Amygdala (tissue), 56 donors: ENCODE data around the gene LRRC49.
"Not testable (repeated sequence)": the region's sequence is repeated elsewhere in the genome, so short reads cannot be mapped to it uniquely, and the experiment has no call there.

Source experiments
- DNase-seq, 56 donors: peaks; one replicate each; lab custom pipeline; 2025; lab: John Stamatoyannopoulos, UW

LRRC49 gene

DNA sequence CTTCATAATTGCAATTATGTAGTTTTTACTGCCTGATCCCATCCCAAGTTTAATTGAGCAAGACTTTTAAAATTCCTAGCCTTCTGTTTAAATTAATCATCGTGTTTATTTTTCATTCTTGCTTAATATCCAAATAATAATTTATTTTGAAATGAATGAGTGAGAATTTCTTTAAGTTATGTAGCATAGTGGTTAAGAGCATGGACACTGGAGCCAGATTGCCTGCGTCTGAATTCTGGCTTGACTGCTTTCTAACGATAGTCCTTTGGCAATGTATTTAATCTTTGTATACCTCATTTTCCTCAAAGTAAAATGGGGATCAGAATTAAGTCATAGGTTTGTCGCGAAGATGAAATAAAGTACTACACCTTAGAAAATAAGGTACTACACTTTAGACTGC, 71.4 kb downstream of the LRRC49 start:
- no peak for DNase-seq

DNA sequence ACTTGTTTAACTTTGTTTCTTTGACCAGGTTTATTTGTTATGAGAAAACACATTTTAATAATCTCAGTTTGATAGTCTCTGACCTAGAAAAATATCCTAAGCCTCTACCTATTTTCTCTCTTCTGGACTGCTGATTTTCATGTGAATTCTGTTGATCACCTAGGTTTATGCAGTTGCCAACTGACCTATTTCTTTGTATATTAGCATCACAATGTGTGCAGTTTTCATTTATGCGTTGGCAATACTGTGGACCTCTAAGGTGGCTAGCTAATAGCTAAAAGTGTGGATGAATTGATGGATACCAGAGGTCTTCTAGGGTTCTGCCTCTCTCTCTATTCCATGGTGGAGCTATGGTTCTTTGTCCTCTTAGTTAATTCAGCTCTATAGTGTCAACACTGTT, 72.1 kb downstream of the LRRC49 start:
- DNase-seq, result no peak

DNA sequence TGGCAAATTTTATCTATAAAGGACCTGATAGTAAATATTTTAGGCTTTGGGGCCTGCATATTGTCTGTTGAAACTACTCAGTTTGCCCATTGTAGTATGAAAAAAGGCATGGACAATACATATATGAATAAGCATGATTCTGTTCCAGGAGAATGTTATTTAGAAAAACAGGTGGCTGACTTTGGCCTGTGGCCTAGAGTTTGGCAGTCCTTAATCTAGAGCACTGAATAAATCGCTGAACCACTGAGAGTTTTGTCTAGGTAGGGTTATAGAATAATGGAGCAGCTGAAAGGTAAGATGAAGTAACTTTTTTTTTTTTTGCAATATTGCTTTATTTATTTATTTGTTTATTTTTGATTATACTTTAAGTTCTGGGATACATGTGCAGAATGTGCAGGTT, 75.0 kb downstream of the LRRC49 start:
- no peak for DNase-seq

DNA sequence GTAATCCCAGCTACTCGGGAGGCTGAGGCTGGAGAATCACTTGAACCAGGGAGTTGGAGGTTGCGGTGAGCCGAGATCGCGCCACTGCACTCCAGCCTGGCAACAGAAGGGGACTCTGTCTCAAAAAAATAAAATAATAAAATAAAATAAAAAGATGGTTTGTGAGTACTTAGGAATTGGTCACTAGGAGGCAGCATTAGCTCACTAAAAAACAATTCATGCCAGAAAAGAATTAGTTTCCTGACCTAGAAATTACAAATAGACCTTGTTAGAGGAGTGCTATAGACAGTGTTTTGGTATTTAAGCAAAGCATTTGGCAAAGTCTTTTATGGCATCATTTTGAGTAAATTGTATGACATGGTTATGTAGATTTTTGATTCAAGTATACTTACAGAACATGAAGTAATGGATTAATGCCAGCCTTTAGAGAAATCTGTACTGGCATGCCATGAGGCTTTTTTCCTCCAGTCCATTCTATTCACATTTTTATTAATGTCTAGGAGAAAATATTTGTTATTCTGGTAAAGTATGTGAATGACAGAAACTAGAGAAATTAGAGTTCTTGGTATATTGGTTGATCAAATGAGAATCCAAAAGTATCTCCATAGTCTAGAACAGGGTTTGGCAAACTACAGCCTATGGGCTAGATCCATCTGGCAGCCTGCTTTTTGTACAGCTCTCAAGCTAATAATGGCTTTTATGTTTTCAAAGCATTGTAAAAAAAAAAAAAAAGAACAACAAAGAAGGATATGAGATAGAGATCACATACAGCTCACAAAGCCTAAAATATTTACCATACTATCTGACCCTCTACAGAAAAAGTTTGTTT, 81.6 kb downstream of the LRRC49 start:
- no peak for DNase-seq

DNA sequence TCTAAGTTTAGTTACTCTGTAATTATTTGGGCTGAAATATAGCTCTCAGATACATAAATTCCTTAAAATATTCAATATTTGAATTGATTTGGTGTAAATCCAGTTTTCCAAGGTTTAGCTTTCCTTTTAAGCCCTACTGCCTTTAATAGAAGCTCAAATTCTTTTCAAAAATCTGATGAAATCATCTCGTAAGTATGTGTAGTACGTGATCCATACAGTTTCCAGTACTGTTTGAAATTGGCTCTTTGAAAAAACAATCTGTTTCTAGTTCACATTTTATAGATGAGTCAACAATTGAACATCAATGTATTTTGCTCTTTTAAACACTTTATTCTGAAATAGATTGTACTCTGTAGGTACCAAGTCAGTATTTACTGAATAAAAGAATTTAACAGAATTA, 84.2 kb downstream of the LRRC49 start:
- DNase-seq, result no peak

DNA sequence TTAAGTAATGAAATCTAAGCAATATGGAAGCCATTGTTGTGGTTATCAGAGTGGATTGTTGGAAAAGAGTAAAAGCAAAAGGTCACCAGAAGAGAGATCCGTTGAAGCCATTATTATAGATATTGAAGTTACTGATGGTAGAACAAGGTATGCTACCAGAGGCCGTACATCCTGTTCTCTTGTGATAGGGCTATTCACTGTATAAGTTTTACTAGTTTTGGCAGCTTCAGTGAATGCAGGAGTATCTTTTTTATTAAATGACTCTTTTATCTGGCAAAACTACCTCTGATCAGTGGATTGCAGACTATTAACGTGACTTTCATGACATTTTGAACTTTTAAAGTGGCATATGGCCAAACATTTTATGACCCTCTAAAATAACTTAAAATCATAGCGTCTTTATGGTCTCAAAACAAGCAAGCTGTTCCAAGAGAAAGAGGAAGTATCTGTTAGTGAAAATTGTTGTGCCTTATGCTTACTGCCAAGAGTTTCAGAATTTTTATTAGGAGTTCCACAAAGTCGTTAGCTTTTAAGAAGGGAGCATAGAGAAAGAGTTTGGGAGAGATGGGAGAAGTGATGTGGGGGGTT, 102.9 kb downstream of the LRRC49 start:
- no peak for DNase-seq

DNA sequence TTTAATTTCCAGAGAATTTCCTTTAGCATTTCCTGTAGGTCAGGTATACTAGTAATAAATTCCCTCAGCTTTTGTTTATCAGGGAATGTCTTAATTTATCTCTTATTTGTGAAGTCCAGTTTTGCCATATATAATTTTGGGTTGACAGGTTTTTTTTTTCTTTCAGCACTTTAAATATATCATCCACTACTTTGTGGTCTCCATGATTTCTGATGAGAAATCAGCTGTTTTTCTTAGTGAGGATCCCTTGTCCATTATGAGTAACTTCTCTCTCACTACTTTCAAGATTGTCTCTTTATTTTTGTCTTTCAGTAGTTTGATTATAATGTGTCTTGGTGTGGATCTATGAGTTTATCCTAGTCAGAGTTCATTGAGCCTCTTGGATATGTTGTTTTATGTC, 105.7 kb downstream of the LRRC49 start:
- no peak for DNase-seq

DNA sequence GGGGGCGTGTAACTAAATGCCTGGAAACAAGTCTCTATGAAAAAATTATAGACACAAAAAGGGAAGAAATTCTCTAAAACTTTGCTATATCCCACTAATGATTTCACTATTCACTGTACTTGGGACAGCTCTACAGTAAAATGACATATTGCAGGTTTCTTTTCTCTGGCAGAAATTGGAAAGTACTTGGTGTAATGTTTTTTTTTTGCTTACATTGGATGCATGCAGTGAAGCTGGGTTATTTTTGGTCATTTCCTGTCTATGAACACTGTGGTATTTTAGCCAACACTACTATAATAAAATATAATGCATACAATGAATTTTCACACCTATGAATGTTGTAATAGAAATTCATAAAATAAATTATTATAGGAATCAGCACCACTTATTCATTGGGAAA, 109.7 kb downstream of the LRRC49 start:
- no peak for DNase-seq

DNA sequence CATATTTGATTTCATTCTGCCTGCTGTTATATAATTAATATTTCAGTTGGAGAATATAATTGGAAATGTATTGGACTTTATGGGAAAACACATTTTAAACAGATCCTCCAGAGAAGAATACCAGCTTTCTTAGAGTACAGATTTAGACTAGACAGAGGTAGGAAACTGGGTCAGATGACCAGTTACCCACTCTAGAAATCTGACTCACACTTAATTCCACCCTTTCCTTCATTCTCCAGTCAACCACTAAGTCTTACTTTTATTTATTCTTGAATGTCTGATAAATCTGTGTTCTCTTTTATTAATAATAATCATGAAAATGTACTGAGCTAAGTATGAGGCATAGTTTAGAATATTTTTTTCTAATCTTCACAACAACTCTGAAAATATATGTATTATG, 110.7 kb downstream of the LRRC49 start:
- no peak for DNase-seq

DNA sequence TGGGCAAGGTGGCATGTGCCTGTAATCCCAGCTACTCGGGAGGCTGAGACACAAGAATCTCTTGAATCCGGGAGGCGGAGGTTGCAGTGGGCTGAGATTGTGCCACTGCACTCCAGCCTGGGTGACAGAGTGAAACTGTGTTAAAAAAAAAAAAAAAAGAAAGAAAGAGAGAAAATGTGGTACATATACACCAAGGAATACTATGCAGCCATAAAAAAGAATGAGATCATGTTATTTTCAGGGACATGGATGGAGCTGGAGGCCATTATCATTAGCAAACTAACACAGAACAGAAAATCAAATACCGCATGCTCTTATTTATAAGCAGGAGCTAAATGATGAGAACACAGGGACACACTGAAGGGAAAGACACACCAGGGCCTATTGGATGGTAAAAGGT, 111.9 kb downstream of the LRRC49 start:
- DNase-seq, result not testable (repeated sequence)

DNA sequence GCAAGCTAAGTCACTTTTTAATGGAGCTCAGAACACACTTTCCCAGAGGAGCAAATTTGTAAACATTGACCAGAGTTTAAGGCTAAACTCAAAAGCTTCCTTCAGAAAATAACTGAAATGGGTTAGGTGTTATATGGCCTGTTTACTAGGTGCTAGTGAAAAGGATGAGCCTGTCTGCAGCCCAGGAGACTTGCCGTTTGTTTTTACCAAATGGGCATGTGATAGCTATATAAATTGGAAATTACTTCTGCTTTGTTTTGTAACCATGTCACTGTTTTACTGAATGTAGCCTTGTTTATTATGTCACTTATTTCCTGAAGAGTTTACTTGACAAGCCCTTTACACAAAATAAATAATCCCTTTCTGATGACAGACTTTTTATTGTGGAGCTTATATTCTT, 113.3 kb downstream of the LRRC49 start:
- no peak for DNase-seq

DNA sequence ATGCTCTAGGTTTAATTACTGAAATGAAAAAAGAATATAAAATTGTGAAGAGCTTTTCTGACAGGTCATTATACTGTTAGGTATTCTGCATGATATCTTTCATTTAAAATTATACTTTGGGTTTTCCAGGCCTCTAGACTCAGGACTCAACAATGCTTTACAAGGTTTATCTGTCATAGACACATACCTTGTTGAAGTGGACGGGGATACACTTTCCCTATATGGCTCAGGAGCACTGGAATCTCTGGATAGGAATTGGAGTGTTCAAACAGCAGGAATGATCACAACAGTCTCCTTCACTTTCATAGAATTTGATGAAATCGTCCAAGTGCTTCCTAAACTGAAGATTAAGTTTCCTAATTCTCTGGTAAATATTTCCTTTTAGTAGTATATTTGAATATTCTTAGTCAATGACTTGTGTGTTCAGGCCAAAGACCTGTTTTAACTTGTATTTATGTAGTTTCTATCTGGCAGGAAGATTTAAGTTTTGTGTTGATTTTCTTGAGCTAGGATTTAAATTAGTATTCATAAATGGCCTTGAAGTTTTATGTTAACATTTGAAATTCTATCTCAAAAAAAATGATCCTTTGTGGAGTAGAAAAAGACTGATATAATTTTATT, 115.7 kb downstream of the LRRC49 start:
- DNase-seq, result no peak

DNA sequence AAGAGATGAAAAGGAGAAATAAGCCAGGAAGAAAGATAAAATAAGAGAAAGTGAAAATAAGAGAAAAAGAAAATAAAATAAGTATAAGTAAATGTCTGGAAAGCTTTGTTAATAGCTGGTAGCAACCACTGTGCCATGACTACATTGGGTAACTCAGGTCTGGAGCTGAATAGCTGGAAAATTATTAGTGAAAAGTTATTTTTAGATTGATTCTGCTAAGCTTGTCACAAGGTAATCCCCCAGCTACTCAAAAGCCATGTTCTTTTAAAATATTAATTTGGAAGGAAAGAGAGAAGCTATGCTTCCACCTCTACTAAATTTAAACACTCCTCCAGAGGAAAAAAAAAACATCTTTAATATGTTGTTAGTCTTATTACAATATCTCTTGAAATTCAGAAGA, 117.8 kb downstream of the LRRC49 start:
- DNase-seq, result no peak

DNA sequence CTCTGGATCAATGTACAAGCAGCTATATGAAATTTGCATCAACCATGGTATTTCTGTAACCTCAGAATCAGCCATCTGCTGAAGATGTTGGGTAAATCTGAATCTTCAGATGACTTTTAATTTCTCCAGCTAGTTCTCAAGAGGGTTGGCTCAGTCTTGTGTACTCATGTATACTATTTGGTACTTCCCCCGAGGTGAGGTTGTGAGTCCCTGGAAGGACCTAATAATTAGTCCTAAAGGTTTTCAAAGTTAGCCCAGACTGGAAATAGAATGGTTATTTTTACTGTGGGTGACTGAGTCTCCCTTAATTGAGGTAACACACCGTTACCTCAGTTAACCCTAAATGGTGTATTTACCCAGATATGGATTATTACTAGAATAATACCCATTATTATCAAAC, 118.4 kb downstream of the LRRC49 start:
- DNase-seq, result no peak

DNA sequence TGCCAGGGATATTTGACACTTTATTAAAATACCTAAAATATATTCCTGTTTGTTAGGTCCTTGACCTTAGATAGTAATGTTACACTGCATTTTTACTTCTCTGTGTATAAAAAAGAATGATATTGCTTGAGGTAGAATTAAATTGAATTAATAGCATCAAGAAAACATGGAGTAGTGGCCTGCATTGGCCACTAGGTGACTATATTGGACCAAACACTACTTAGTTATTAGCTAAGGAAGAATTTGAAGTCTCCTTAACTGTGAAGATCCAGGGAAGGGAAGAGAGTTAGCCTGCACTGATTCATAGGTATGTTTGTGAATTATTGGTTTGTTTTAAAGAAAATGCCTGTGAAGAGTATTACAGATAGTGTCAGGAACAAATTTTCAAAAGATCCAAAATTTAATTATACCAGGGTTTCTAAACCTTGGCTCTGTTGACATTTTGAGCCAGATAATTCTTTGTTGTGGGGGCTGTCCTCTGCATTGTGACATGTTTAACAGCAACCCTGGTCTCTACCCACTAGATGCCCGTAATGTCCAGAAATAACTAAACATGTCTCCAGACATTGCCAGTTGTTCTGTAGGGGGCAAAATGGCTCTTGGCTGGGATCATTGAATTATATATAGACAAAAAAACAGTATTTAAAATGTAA, 119.0 kb downstream of the LRRC49 start:
- no peak for DNase-seq

DNA sequence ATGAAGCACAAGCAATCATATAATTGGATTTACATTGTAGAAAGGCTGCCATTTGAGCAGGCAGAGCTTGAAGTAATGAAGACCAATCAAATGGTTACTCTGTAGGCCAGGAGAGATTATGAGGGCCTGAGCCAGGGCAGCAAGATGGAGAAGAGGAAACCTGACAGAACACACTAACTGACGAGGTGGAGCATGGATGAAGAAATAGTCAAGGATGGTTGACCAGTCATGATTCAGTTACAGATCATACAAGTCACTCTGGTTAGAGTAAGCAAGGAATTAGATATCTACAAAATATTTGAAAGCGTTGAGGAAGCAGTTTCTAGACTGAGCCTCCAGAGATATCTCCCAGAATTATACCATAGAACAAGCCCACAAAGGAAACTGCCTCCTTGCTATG, 120.8 kb downstream of the LRRC49 start:
- no peak for DNase-seq

DNA sequence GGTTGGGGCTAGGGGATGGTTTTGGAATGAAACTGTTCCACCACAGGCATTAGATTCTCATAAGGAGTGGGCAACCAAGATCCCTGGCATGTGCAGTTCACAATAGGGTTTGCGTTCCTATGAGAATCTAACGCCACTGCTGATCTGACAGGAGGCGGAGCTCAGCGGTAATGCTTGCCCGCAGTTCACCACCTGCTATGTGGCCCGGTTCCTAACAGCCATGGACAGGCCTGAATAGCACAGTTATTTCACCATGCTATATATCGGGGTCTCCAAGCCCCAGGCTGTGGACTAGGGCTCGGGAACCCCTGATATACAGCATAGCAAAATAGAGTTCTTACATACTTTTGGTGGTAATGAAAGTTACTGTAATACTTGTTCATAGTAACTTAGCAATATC, 122.7 kb downstream of the LRRC49 start:
- DNase-seq, result no peak

DNA sequence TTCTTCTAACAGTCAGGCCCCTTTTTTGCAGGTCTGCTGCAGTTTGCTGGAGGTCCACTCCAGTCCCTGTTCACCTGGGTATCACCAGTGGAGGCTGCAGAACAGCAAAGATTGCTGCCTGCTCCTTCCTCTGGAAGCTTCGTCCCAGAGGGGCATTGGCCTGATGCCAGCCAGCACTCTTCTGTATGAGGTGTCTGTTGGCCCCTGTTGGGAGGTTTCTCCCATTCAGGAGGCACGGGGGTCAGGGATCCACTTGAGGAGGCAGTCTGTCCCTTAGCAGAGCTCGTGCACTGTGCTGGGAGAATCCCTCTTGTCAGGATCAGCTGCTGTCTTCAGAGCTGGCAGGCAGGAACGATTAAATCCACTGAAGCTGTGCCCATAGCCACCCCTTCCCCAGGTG, 138.6 kb downstream of the LRRC49 start:
- not testable (repeated sequence) for DNase-seq

DNA sequence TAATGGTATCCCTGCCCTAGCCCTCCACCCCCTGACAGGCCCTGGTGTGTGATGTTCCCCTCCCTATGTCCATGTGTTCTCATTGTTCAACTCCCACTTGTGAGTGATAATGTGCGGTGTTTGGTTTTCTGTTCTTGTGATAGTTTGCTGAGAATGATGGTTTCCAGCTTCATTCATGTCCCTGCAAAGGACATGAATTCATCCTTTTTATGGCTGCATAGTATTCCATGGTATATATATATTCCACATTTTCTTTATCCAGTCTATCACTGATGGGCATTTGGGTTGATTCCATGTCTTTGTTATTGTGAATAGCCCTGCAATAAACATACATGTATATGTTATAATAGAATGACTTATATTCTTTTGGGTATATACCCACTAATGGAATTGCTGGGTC, 142.9 kb downstream of the LRRC49 start:
- not testable (repeated sequence) for DNase-seq

DNA sequence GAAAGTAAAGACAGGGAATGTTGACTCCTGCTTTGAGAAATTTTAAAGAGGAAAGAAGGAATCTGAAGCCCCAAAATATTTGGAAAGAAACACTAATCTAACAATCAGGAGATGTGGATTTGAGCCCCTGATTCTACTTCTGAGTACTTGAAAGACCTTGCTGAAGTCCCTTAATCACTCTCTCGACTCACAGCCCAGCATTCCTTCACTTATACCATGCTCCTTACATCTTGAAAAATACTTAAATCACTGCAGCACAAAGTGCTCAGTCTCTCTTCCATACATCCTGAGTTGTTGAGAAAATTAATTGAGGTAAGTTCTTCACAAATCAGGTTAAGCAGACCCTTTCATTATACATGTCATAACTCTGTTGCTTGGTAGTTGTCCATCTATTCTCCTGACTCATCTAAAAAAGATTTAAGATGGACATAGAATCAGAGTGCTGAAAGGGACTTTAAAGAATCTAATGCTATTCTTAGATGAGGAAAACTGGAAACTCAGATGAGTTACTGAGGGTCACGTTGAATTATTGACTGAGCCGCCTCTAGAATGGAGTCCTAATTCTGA, 149.8 kb downstream of the LRRC49 start:
- DNase-seq, result no peak

DNA sequence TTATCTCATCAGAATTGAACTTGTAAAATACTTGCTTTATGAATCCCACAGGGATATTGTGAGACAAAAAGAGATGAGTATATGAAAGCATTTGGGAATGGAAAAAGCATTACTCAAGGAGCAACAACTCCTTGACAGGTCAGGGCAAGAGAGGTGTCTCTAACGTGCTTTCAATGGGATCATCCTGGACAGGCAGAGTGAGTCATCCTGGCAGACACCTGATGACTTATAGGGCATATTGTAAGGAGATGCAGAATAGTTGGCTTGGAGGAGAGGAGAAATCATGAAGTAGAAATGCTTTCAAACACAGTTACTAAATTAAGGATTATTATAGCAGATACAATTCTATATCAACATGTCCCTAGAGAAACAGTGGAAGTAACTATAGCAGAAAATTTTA, 150.7 kb downstream of the LRRC49 start:
- DNase-seq, result no peak
